ENCODE measurements around the gene ZFAND3. TPM values are rescaled to one million over a fixed set of nuclear protein-coding genes. Genes with fewer than 3 reads are reported as not detected.

The ZFAND3 gene
- total and polyA plus RNA-seq, 2 experiments from 2014 or later, result 16.9 to 28.2 TPM

- TF ChIP-seq ZNF462 (CRISPR knock-in tag; IDR thresholded peaks at IDR 0.05) (no peak), NANOG (IDR thresholded peaks at IDR 0.05; ENCODE audit: borderline replicate concordance) (no peak)
Measured at GRCh38 chr6:37936150-37936549, 116.6 kb downstream of the ZFAND3 start (continued).

DNA sequence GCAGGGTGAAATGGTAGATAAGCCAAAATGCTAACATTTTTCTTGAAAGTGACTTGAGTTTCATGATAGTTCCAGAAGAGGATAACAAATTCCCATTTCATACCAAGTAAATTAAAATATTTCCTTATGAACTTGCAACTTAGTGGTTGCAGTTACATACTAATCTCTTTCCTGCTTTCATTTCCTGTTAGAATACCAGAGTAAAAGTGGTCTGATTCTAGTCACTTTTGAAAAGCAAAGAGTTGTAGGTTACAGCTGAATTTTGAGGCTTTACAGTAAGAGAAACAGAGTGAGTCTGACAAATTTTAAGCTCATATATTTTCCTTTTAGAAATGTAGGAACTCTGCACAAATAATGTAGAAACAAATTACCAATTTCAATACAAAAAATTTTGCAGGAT, 117.4 kb downstream of the ZFAND3 start:
- H3K27ac ChIP-seq (ENCODE audit: low read depth), result no peak overlapping the region
- Mint-ChIP-seq H3K27ac (no peak overlapping the region), H3K36me3 (ENCODE audit: low read depth) (no peaks in the 10 kb centered on the region; the same call in 2 of the 3 replicates), H3K4me1 (peaks cover 14% of the 10 kb centered on the region), H3K4me3 (no peak overlapping the region), H3K27me3 (ENCODE audit: insufficient read depth, low read depth, poor library complexity) (peaks cover 2% of the 10 kb centered on the region), H3K9me3 (no peaks in the 10 kb centered on the region)
- ATAC-seq, result no peak
- H3K4me1 ChIP-seq (ENCODE audit: insufficient read depth), result peaks cover 8% of the 10 kb centered on the region; the same call in 1 of the 2 replicates
- H3K4me3 ChIP-seq, result no peak overlapping the region
- H3K27me3 ChIP-seq (ENCODE audit: insufficient read depth), result no peaks in the 10 kb centered on the region
- H4K20me1 ChIP-seq (replicated peaks; ENCODE audit: insufficient read depth), result peaks cover 19% of the 10 kb centered on the region
- H3K36me3 ChIP-seq (ENCODE audit: insufficient read depth), result no peaks in the 10 kb centered on the region
- no peak overlapping the region for H3K4me2 ChIP-seq
- no peaks in the 10 kb centered on the region for H3K9me2 ChIP-seq (ENCODE audit: insufficient read depth)
- H3K79me2 ChIP-seq (replicated peaks; ENCODE audit: insufficient read depth), result peaks cover 28% of the 10 kb centered on the region
- no peak for TF ChIP-seq JUNB (IDR thresholded peaks at IDR 0.05; ENCODE audit: unreplicated experiment)
- TF ChIP-seq CTCF (conservative IDR thresholded peaks at IDR 0.05; ENCODE audit: low read depth in 2 of 2), result no peak
- TF ChIP-seq, protein P1, sequence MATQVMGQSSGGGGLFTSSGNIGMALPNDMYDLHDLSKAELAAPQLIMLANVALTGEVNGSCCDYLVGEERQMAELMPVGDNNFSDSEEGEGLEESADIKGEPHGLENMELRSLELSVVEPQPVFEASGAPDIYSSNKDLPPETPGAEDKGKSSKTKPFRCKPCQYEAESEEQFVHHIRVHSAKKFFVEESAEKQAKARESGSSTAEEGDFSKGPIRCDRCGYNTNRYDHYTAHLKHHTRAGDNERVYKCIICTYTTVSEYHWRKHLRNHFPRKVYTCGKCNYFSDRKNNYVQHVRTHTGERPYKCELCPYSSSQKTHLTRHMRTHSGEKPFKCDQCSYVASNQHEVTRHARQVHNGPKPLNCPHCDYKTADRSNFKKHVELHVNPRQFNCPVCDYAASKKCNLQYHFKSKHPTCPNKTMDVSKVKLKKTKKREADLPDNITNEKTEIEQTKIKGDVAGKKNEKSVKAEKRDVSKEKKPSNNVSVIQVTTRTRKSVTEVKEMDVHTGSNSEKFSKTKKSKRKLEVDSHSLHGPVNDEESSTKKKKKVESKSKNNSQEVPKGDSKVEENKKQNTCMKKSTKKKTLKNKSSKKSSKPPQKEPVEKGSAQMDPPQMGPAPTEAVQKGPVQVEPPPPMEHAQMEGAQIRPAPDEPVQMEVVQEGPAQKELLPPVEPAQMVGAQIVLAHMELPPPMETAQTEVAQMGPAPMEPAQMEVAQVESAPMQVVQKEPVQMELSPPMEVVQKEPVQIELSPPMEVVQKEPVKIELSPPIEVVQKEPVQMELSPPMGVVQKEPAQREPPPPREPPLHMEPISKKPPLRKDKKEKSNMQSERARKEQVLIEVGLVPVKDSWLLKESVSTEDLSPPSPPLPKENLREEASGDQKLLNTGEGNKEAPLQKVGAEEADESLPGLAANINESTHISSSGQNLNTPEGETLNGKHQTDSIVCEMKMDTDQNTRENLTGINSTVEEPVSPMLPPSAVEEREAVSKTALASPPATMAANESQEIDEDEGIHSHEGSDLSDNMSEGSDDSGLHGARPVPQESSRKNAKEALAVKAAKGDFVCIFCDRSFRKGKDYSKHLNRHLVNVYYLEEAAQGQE (IDR thresholded peaks at IDR 0.05; ENCODE audit: unreplicated experiment), result no peak
- TF ChIP-seq EZH2phosphoT487 (IDR thresholded peaks at IDR 0.05; ENCODE audit: unreplicated experiment), result no peak
- TF ChIP-seq EZH2 (IDR thresholded peaks at IDR 0.05; ENCODE audit: low read depth, unreplicated experiment), result no peak
- TF ChIP-seq, protein P2, sequence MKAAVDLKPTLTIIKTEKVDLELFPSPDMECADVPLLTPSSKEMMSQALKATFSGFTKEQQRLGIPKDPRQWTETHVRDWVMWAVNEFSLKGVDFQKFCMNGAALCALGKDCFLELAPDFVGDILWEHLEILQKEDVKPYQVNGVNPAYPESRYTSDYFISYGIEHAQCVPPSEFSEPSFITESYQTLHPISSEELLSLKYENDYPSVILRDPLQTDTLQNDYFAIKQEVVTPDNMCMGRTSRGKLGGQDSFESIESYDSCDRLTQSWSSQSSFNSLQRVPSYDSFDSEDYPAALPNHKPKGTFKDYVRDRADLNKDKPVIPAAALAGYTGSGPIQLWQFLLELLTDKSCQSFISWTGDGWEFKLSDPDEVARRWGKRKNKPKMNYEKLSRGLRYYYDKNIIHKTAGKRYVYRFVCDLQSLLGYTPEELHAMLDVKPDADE (IDR thresholded peaks at IDR 0.05), result no peak
- DNase-seq (ENCODE audit: low spot score), result no peak
- no peaks in the 10 kb centered on the region for H3F3A ChIP-seq (replicated peaks; ENCODE audit: low read depth)
- H2AFZ ChIP-seq, result no peak overlapping the region

Measured in GM23338 (cell line).